HG03039 (cell line): ENCODE measurements around the gene TERT.
"Not testable (repeated sequence)": the region's sequence is repeated elsewhere in the genome, so short reads cannot be mapped to it uniquely, and the experiment has no call there.

Source experiments
- ATAC-seq: cut with Tn5 transposase; IDR thresholded peaks from one replicate; pipeline ENCODE4 v1.9.1; 2021; ENCODE audit warnings: mild to moderate bottlenecking, moderate library complexity; ENCODE audit not compliant: unreplicated experiment

TERT gene

GRCh38 chr5:1294835-1295649, at the start of gene TERT:
TERT (minus strand) TSS chr5:1295068; CDS start chr5:1294989, 79 bp downstream.
- ATAC-seq: no peak

- ATAC-seq: peak; percentile 29
These were observed 49.3 kb upstream of the TERT start for GRCh38 chr5:1343931-1344901.

GRCh38 chr5:1343315-1343751, 48.5 kb upstream of the TERT start:
- no peak for ATAC-seq

- not testable (repeated sequence) for ATAC-seq
These were observed 47.8 kb upstream of the TERT start for GRCh38 chr5:1342711-1343110.

- no peak for ATAC-seq
These were observed 47.4 kb upstream of the TERT start for GRCh38 chr5:1342268-1342667.

- ATAC-seq: no peak
These were observed 47.0 kb upstream of the TERT start for GRCh38 chr5:1341863-1342262.

GRCh38 chr5:1339818-1340210, 44.9 kb upstream of the TERT start:
- ATAC-seq: not testable (repeated sequence)

- ATAC-seq: not testable (repeated sequence)
These were observed 44.4 kb upstream of the TERT start for GRCh38 chr5:1339139-1339817.

GRCh38 chr5:1338506-1339070, 43.7 kb upstream of the TERT start:
- no peak for ATAC-seq

- ATAC-seq: no peak
These were observed 43.3 kb upstream of the TERT start for GRCh38 chr5:1338196-1338490.

GRCh38 chr5:1337489-1338195, 42.8 kb upstream of the TERT start:
- no peak for ATAC-seq

- ATAC-seq: no peak
These were observed 42.1 kb upstream of the TERT start for GRCh38 chr5:1336749-1337488.

- ATAC-seq: no peak
These were observed 41.3 kb upstream of the TERT start for GRCh38 chr5:1336106-1336561.

- no peak for ATAC-seq
These were observed 40.8 kb upstream of the TERT start for GRCh38 chr5:1335540-1336095.

- no peak for ATAC-seq
These were observed 40.1 kb upstream of the TERT start for GRCh38 chr5:1334831-1335539.

GRCh38 chr5:1333986-1334385, 39.1 kb upstream of the TERT start:
- ATAC-seq: no peak

GRCh38 chr5:1333286-1333685, 38.4 kb upstream of the TERT start:
- not testable (repeated sequence) for ATAC-seq

- ATAC-seq: no peak
These were observed 37.7 kb upstream of the TERT start for GRCh38 chr5:1332461-1333001.
